ENCODE measurements around the gene BBOX1. TPM values are rescaled to one million over a fixed set of nuclear protein-coding genes. Genes with fewer than 3 reads are reported as not detected.

Gene BBOX1
- total RNA-seq, 4 donors from 2014 or later = 13.3 to 45.1 (median 28.5) TPM

DNA sequence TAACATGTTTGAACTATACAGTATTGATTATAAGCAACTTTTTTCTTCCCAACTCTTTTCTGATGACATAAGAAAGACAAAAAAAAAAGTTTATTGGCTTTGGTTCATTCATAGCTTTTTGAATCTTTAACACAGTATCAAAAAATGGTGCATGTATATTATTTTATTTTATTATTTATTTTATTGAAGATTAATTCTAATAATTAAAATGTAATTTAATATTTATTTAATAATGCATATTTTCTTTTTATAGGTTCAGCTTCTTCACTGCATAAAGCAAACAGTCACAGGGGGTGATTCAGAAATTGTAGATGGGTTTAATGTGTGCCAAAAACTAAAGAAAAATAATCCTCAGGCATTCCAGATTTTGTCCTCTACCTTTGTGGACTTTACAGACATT lies 78.8 kb downstream of the BBOX1 start:
- Histone ChIP-seq H3K4me1 (no peaks in the 10 kb centered on the region), H3K36me3 (no peaks in the 10 kb centered on the region), H3K4me3 (replicated peaks in 1 of 3) (no peak overlapping the region), H3K27me3 (no peaks in the 10 kb centered on the region), H3K9me3 (no peaks in the 10 kb centered on the region), H3K27ac (no peak overlapping the region)
- DNase-seq = no peak
- intact Hi-C loops (cut with DNase I) = no loop called here
- no peak for TF ChIP-seq CTCF (IDR thresholded peaks at IDR 0.05)

DNA sequence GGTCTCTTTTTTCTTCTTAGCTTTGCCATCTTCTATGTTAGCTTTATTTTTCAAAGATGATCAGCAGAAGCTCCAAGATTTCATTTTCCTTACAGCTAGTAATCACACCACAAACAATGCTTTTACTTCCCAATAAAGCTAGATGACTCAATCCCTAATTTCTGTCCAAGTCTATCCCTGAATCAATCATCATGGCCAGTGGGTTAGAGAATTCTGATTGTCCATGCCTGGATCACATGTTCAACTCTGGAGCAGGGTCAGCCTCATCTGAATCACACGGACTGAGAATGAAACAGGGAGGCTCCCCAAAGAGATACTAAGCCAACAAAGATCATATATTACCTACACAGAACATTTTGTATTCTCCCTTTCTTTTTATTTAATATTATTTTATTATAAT lies 79.6 kb downstream of the BBOX1 start:
- DNase-seq = no peak
- Histone ChIP-seq H3K27ac (no peak overlapping the region), H3K36me3 (no peaks in the 10 kb centered on the region), H3K4me1 (no peaks in the 10 kb centered on the region), H3K27me3 (no peaks in the 10 kb centered on the region), H3K4me3 (replicated peaks in 1 of 3) (no peak overlapping the region), H3K9me3 (no peaks in the 10 kb centered on the region)
- intact Hi-C loops (cut with DNase I) = no loop called here
- TF ChIP-seq CTCF (IDR thresholded peaks at IDR 0.05) (no peak), POLR2A (IDR thresholded peaks at IDR 0.05) (no peak)
- WGBS, 2 donors = 71 to 89% methylated on average over 1 of the region's 1 CpG

GRCh38 chr11:27122001-27122400 lies 81.4 kb downstream of the BBOX1 start:
- no peak for TF ChIP-seq CTCF (IDR thresholded peaks at IDR 0.05)
- TF ChIP-seq POLR2A (IDR thresholded peaks at IDR 0.05) = no peak
- no peak for DNase-seq
- intact Hi-C loops (cut with DNase I) = no loop called here
- whole genome bisulfite sequencing, 2 donors = 77 to 82% methylated on average over 4 of the region's 4 CpGs
- H3K9me3 ChIP-seq = no peaks in the 10 kb centered on the region
- H3K36me3 ChIP-seq = no peaks in the 10 kb centered on the region
- H3K4me3 ChIP-seq (replicated peaks in 1 of 3) = no peak overlapping the region
- no peaks in the 10 kb centered on the region for H3K4me1 ChIP-seq
- H3K27me3 ChIP-seq = no peaks in the 10 kb centered on the region
- H3K27ac ChIP-seq = no peak overlapping the region

DNA sequence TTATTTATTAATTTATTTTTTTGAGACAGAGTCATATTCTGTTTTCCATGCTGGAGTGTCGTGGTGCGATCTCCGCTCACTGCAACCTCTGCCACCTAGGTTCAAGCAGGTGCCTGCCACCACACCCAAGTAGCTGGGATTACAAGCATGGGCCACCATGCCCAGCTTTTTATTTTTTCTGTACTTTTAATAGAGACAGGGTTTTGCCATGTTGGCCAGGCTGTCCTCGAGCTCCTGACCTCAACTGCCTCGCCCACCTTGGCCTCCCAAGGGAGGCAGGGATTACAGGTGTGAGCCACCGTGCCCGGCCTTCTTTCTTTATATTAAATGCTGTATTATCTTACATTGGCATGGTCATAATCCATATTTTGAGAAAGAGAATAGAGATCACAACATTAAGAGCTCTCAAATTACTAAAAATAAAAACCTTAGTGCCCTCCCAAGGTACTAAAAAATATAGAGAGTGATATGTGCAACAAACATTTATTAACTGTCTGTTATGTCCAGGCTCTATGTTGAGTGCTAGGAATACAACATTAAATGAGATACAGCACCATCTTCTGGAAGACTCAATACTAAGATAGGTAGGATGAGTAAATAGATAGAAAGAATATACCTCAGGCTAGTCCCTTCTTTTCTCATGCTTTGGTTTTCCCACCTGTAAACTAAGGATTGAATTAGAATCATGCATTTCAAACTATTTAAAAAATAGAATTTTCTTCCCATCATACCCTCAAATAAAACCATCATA lies 84.1 kb downstream of the BBOX1 start:
- no peaks in the 10 kb centered on the region for H3K36me3 ChIP-seq
- H3K4me3 ChIP-seq (replicated peaks in 1 of 3) = no peak overlapping the region
- peak in 3 of 6 experiments; percentile 34 to 52 (median 47) for TF ChIP-seq CTCF (IDR thresholded peaks at IDR 0.05)
- TF ChIP-seq POLR2A (IDR thresholded peaks at IDR 0.05) = no peak
- no peaks in the 10 kb centered on the region for H3K4me1 ChIP-seq
- 88 to 95% methylated on average over 7 of the region's 7 CpGs for WGBS, 2 donors
- no peak for DNase-seq
- no peaks in the 10 kb centered on the region for H3K9me3 ChIP-seq
- no peaks in the 10 kb centered on the region for H3K27me3 ChIP-seq
- intact Hi-C loops (cut with DNase I) = no loop called here
- no peak overlapping the region for H3K27ac ChIP-seq

DNA sequence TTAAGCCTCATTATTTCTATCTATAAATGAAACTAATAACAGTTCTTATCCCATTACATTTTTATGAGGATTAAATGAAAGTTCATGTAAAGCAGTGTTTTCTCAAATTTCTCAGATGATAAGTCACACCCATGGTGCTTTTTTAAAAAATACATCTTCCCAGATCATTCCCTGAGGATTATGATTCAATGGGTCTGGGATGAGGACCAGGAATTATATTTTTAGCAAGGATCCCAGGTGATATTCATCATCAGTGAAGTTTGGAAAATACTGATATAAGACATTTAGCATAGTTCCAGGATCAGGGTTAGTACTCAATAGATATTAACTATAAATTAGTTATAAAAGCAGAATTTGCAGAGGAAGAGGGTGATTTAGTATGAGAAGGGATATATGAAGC lies 89.1 kb downstream of the BBOX1 start:
- Histone ChIP-seq H3K4me3 (replicated peaks in 1 of 3) (no peak overlapping the region), H3K9me3 (no peaks in the 10 kb centered on the region), H3K4me1 (no peaks in the 10 kb centered on the region), H3K27ac (no peak overlapping the region), H3K27me3 (no peaks in the 10 kb centered on the region), H3K36me3 (no peaks in the 10 kb centered on the region)
- intact Hi-C loops (cut with DNase I) = no loop called here
- TF ChIP-seq POLR2A (IDR thresholded peaks at IDR 0.05) (no peak), CTCF (IDR thresholded peaks at IDR 0.05) (no peak)
- no peak for DNase-seq

Data from thyroid gland (tissue), 4 donors.